Fibroblast of lung (primary cell): ENCODE measurements around the gene B4GALT6. TPM values are rescaled to one million over a fixed set of nuclear protein-coding genes. Genes with fewer than 3 reads are reported as not detected.

Experiments
- DNase-seq, 2 donors: peaks; one replicate each; pipeline versions ENCODE4 v3.0.0 to v3.0.0-alpha.2; 2010; ENCODE audit warnings: low read depth in 2 of 2
- H2AFZ ChIP-seq: 2 replicates; pipeline ENCODE4 v1.5.1; 2012; ENCODE audit warnings: low read length, control low read depth, inconsistent platforms
- H3K27ac ChIP-seq: 2 replicates; pipeline ENCODE4 v1.5.1; 2011; ENCODE audit warnings: low read length, control low read depth; ENCODE audit not compliant: insufficient read depth
- H3K27me3 ChIP-seq: 2 replicates; pipeline ENCODE4 v1.5.1; 2011; ENCODE audit warnings: mild to moderate bottlenecking, low read length; ENCODE audit not compliant: control insufficient read depth, insufficient read depth
- H3K36me3 ChIP-seq: 2 replicates; pipeline ENCODE4 v1.5.1; 2011; ENCODE audit warnings: low read length; ENCODE audit not compliant: control insufficient read depth, insufficient read depth
- H3K4me1 ChIP-seq: 2 replicates; pipeline ENCODE4 v1.5.1; 2011; ENCODE audit warnings: low read length; ENCODE audit not compliant: control insufficient read depth, insufficient read depth; ENCODE audit errors: extremely low read depth
- H3K4me2 ChIP-seq: 2 replicates; pipeline ENCODE4 v1.5.1; 2011; ENCODE audit warnings: low read length, control low read depth; ENCODE audit not compliant: insufficient read depth; ENCODE audit errors: extremely low read depth
- H3K4me3 ChIP-seq, 4 experiments: fragments of 200-600 bp in 1 of 4; sonication (generic) in 1 of 4; replicated peaks in 1 of 4; 2 replicates each; pipeline ENCODE4 v1.5.1; 2011 to 2016; ENCODE audit warnings: low read length in 4 of 4, low read depth in 3 of 4, mild to moderate bottlenecking in 3 of 4, control low read depth in 2 of 4, inconsistent platforms in 1 of 4, mixed read lengths in 1 of 4; ENCODE audit not compliant: insufficient read depth in 1 of 4; ENCODE audit errors: control extremely low read depth in 1 of 4
- H3K79me2 ChIP-seq: 2 replicates; pipeline ENCODE4 v1.5.1; 2012; ENCODE audit warnings: mild to moderate bottlenecking, low read length, inconsistent platforms; ENCODE audit not compliant: control insufficient read depth, insufficient read depth
- H3K9ac ChIP-seq: 2 replicates; pipeline ENCODE4 v1.5.1; 2011; ENCODE audit warnings: mild to moderate bottlenecking, low read length, control low read depth; ENCODE audit not compliant: insufficient read depth
- H3K9me3 ChIP-seq: 2 replicates; pipeline ENCODE4 v1.5.1; 2012; ENCODE audit warnings: low read depth, low read length; ENCODE audit not compliant: control insufficient read depth, insufficient read depth
- H4K20me1 ChIP-seq: 2 replicates; pipeline ENCODE4 v1.5.1; 2011; ENCODE audit warnings: low read length; ENCODE audit not compliant: control insufficient read depth, insufficient read depth; ENCODE audit errors: extremely low read depth
- CTCF ChIP-seq, 2 donors: IDR thresholded peaks in 1 of 2; conservative IDR thresholded peaks in 1 of 2; 1 replicate in 1 of 2; 2 replicates in 1 of 2; pipeline ENCODE4 v1.5.1; 2011 to 2012; ENCODE audit warnings: low read length in 2 of 2, control low read depth in 1 of 2, inconsistent platforms in 1 of 2, low read depth in 1 of 2, mild to moderate bottlenecking in 1 of 2
- EZH2 ChIP-seq: IDR thresholded peaks from 2 replicates; pipeline ENCODE4 v1.5.1; 2012; ENCODE audit warnings: low read length, control low read depth, mild to moderate bottlenecking; ENCODE audit errors: missing control alignments
- polyA plus RNA-seq, 2 donors: library from polyadenylated mRNA; depleted of rRNA in 1 of 2; stranded (reverse) in 1 of 2; unstranded in 1 of 2; fragments of >200 nt; gene quantifications; 2 replicates each; pipeline ENCODE4 v1.2.1, GENCODE V29; 2011 to 2012; ENCODE audit warnings: missing spikeins in 1 of 2
- total RNA-seq: library from RNA; depleted of rRNA; stranded (reverse); fragments of >200 nt; gene quantifications from 2 replicates; pipeline ENCODE4 v1.2.1, GENCODE V29; 2014

Gene B4GALT6
- total and polyA plus RNA-seq, 2 donors (not counting 1 experiment from before 2014, with no cell fraction given), result 1.5 to 2.5 TPM

- Histone ChIP-seq H3K79me2 (no peaks in the 10 kb centered on the region), H3K9me3 (no peaks in the 10 kb centered on the region), H3K4me1 (no peaks in the 10 kb centered on the region), H3K27me3 (no peaks in the 10 kb centered on the region), H3K4me2 (no peak overlapping the region), H2AFZ (no peak overlapping the region), H3K27ac (no peak overlapping the region), H3K9ac (no peak overlapping the region), H4K20me1 (no peaks in the 10 kb centered on the region), H3K4me3 (no peak overlapping the region), H3K36me3 (no peaks in the 10 kb centered on the region)
- DNase-seq, result peak; percentile 23 to 75
- TF ChIP-seq CTCF (conservative IDR thresholded peaks at IDR 0.05 in 1 of 2, IDR thresholded peaks at IDR 0.05 in 1 of 2; ENCODE audit: low read depth in 1 of 2, low read length in 2 of 2) (no peak), EZH2 (no peak)
Measured at GRCh38 chr18:31648966-31649429, 35.4 kb downstream of the B4GALT6 start.

DNA sequence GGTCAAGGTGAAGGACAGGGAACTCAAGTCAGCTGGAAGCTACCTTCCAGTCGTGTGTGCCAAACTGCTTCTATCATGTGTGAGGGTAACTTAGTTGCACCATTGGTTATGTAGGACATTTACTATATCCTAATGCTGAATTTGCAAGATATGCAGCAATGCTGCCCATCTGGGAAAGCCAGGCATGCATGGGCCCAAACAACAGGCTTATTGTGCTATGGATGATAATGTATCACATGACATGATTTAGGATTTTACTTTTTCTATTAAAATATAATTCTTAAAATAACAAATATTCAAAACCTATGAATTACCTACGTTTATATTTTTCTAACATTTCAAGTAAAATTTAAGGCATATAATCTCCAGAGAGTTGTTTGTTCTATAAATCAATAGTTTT, 35.9 kb downstream of the B4GALT6 start:
- Histone ChIP-seq H2AFZ (no peak overlapping the region), H3K36me3 (no peaks in the 10 kb centered on the region), H3K27me3 (no peaks in the 10 kb centered on the region), H3K9ac (no peak overlapping the region), H3K4me1 (no peaks in the 10 kb centered on the region), H3K79me2 (no peaks in the 10 kb centered on the region), H4K20me1 (no peaks in the 10 kb centered on the region), H3K4me3 (no peak overlapping the region), H3K4me2 (no peak overlapping the region), H3K27ac (no peak overlapping the region), H3K9me3 (no peaks in the 10 kb centered on the region)
- TF ChIP-seq EZH2 (no peak), CTCF (conservative IDR thresholded peaks at IDR 0.05 in 1 of 2, IDR thresholded peaks at IDR 0.05 in 1 of 2; ENCODE audit: low read depth in 1 of 2, low read length in 2 of 2) (no peak)
- DNase-seq, result no peak

- TF ChIP-seq CTCF (conservative IDR thresholded peaks at IDR 0.05 in 1 of 2, IDR thresholded peaks at IDR 0.05 in 1 of 2; ENCODE audit: low read depth in 1 of 2, low read length in 2 of 2), result no peak
- no peak for TF ChIP-seq EZH2
- no peaks in the 10 kb centered on the region for H3K79me2 ChIP-seq
- no peak overlapping the region for H3K4me2 ChIP-seq
- no peaks in the 10 kb centered on the region for H4K20me1 ChIP-seq
- no peak overlapping the region for H3K9ac ChIP-seq
- no peak overlapping the region for H2AFZ ChIP-seq
- no peaks in the 10 kb centered on the region for H3K4me1 ChIP-seq
- H3K4me3 ChIP-seq, result no peak overlapping the region
- H3K27ac ChIP-seq, result no peak overlapping the region
- H3K36me3 ChIP-seq, result no peaks in the 10 kb centered on the region
- no peak for DNase-seq
- H3K27me3 ChIP-seq, result no peaks in the 10 kb centered on the region
- no peaks in the 10 kb centered on the region for H3K9me3 ChIP-seq
Measured at GRCh38 chr18:31647127-31647753, 37.1 kb downstream of the B4GALT6 start.
